ENCODE measurements around the gene CDH23. TPM values are rescaled to one million over a fixed set of nuclear protein-coding genes. Genes with fewer than 3 reads are reported as not detected.

The CDH23 gene
- total and polyA plus RNA-seq, 9 of the 15 experiments (the other 6 are each of a cell fraction or from before 2014, with no cell fraction given): 0.18 to 1.2 (median 0.47) TPM

DNA sequence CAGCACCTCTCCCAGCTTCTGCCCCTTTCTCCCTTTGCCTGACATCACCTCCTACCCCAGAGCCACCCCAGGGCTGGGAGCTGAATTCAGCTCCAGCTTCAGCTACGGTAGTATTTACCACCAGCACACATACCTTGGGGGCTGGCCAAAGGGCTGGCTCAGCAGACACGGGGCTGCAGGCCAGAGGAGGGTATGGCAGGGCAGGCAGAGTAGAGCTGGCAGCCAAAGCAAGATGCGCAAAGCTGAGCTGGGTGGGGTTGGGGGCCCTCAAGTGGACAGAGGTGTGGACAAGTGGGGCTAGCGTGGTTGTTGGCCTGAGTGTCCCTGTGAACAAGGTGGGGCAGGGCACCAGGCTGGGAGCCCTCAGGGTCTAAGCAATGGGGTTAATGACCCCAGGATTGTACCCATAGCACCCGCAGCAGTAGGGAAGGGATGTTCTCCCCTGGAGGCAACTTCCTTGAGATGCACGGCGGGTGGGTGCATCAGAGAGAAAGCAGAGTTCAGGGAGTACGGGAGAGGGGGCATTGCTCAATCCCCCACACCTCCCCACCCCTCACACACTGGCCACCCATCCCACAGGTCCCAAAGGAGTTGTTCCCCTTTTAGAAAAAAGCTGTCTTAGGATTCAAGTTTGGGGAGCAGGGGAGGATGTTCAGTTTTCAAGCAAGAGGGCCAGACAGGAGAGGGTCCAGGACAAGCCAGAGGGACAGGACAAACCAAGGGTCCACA is 368.6 kb downstream of the CDH23 start:
- no peak overlapping the region for H3K4me2 ChIP-seq (ENCODE audit: insufficient read depth, low read length)
- no peak overlapping the region for H3K27ac ChIP-seq (ENCODE audit: extremely low read depth, low read depth, low read length)
- peaks cover 0 to 13% of the 10 kb centered on the region in 2 experiments; a peak in 2 of 5 replicates for H3K27me3 ChIP-seq (ENCODE audit: control insufficient read depth in 2 of 2, insufficient read depth in 2 of 2, low read length in 2 of 2)
- no peaks in the 10 kb centered on the region for H3K79me2 ChIP-seq (ENCODE audit: control insufficient read depth, insufficient read depth, low read length)
- ChIA-PET POLR2A (interaction anchor here (0.6 to 1.2 kb wide), 4 partner anchors 10 to 183 kb away, joined by 3 to 5 read pairs (median 3); no protein-coding TSS in a partner anchor), CTCF (ENCODE audit: low intra/inter-chr PET ratio) (no interaction called here)
- DNase-seq (ENCODE audit: extremely low read depth in 1 of 4, low spot score in 3 of 4) (no peak), FAIRE-seq (no peak), ATAC-seq (no peak)
- BruUV-seq (replicated peaks): no TSS peak
- no peak overlapping the region for H2AFZ ChIP-seq (ENCODE audit: low read depth, low read length)
- H3K4me3 ChIP-seq: no peak overlapping the region
- H4K20me1 ChIP-seq (replicated peaks; ENCODE audit: control insufficient read depth, insufficient read depth, low read length): no peaks in the 10 kb centered on the region; the same call in none of the 2 replicates
- WGBS (ENCODE audit: insufficient coverage, low coverage, missing lambda C conversion rate): 47% methylated on average over 7 of the region's 8 CpGs
- intact Hi-C loops (cut with micrococcal nuclease): no loop called here
- no peaks in the 10 kb centered on the region for H3K36me3 ChIP-seq (ENCODE audit: control insufficient read depth, insufficient read depth, low read length)
- peak overlapping the region in 1 of 2 experiments; percentile 29; a peak in 2 of 4 replicates for H3K9ac ChIP-seq (ENCODE audit: insufficient read depth in 1 of 2, low read depth in 2 of 2, low read length in 2 of 2)
- TF ChIP-seq ZNF184 (CRISPR knock-in tag; IDR thresholded peaks at IDR 0.05) (no peak), CEBPB (tag; IDR thresholded peaks at IDR 0.05) (peak; percentile 15; the same call in 1 of the 2 replicates)
- H3K9me1 ChIP-seq (ENCODE audit: control insufficient read depth, insufficient read depth, low read length): no peaks in the 10 kb centered on the region
- H3K4me1 ChIP-seq (replicated peaks in 1 of 2; ENCODE audit: control insufficient read depth in 2 of 2, insufficient read depth in 2 of 2, low read length in 2 of 2): peaks cover 29 to 33% of the 10 kb centered on the region in 2 experiments
- H3K9me3 ChIP-seq (replicated peaks; ENCODE audit: control insufficient read depth, insufficient read depth, low read depth, low read length): no peaks in the 10 kb centered on the region
- in situ Hi-C loops (cut with MboI): no loop called here

DNA sequence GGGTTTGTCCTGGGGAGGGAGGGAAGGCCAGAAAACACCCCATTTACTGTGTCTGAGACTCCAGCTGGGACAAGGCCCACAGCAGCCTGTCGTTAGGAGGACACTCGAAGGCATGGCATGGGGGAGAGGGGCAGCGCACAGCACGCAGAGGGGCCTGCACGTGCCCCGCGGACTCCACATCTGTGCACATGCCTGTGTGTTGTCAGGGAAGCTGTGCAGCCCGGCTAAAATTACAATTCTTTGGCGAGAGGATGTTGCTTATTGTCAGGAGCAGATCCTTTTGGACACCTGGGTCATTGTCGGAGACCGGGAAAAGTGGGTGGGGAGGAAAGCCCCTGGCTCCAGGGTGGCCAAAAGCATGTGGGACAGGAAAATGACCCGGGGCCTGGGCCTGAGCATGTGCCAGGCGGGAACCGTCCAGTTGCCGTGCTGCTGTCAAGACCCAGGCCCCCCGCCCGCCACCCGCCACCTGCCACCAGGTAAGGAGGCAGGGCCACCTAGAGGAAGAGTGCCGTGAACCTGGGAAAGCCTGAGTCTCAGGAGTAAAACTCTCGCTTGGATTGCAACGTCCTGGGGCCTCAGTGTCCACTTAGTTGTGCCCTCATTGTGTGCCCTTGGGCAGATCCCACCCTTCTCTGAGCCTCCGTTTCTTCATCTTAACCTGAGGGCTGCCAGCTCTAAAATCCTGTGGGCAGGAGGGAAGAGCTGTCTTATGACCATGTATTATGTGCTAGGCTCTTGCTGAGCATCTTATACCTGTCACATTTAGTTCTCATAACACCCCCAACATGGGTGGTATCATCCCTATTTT is 369.4 kb downstream of the CDH23 start:
- H4K20me1 ChIP-seq (replicated peaks; ENCODE audit: control insufficient read depth, insufficient read depth, low read length): no peaks in the 10 kb centered on the region; the same call in none of the 2 replicates
- H3K27me3 ChIP-seq (ENCODE audit: control insufficient read depth in 2 of 2, insufficient read depth in 2 of 2, low read length in 2 of 2): peaks cover 0 to 13% of the 10 kb centered on the region in 2 experiments; a peak in 2 of 5 replicates
- H3K4me2 ChIP-seq (ENCODE audit: insufficient read depth, low read length): no peak overlapping the region
- no peaks in the 10 kb centered on the region for H3K9me3 ChIP-seq (replicated peaks; ENCODE audit: control insufficient read depth, insufficient read depth, low read depth, low read length)
- no TSS peak for BruUV-seq (replicated peaks)
- intact Hi-C loops (cut with micrococcal nuclease) (no loop called here), in situ Hi-C loops (cut with MboI) (no loop called here)
- no peak overlapping the region for H3K27ac ChIP-seq (ENCODE audit: extremely low read depth, low read depth, low read length)
- POLR2A ChIA-PET: interaction anchor here (0.9 to 1.2 kb wide), 6 partner anchors 9 to 45 kb away, joined by 3 to 6 read pairs (median 3); no protein-coding TSS in a partner anchor
- H3K9me1 ChIP-seq (ENCODE audit: control insufficient read depth, insufficient read depth, low read length): no peaks in the 10 kb centered on the region
- H2AFZ ChIP-seq (ENCODE audit: low read depth, low read length): no peak overlapping the region
- H3K36me3 ChIP-seq (ENCODE audit: control insufficient read depth, insufficient read depth, low read length): no peaks in the 10 kb centered on the region
- 56% methylated on average over 22 of the region's 22 CpGs for WGBS (ENCODE audit: insufficient coverage, low coverage, missing lambda C conversion rate)
- DNase-seq (ENCODE audit: extremely low read depth in 1 of 4, low spot score in 3 of 4): no peak
- CTCF ChIA-PET (ENCODE audit: low intra/inter-chr PET ratio): no interaction called here
- H3K4me3 ChIP-seq: no peak overlapping the region
- H3K9ac ChIP-seq (ENCODE audit: insufficient read depth in 1 of 2, low read depth in 2 of 2, low read length in 2 of 2): no peak overlapping the region
- ATAC-seq: no peak
- no peaks in the 10 kb centered on the region for H3K79me2 ChIP-seq (ENCODE audit: control insufficient read depth, insufficient read depth, low read length)
- TF ChIP-seq RCOR1 (IDR thresholded peaks at IDR 0.05; ENCODE audit: borderline replicate concordance in 1 of 2, low read depth in 2 of 2, low read length in 2 of 2) (no peak), ZNF146 (CRISPR knock-in tag; IDR thresholded peaks at IDR 0.05; ENCODE audit: unreplicated experiment) (no peak)
- H3K4me1 ChIP-seq (replicated peaks in 1 of 2; ENCODE audit: control insufficient read depth in 2 of 2, insufficient read depth in 2 of 2, low read length in 2 of 2): peaks cover 30 to 33% of the 10 kb centered on the region in 2 experiments
- no peak for FAIRE-seq
